Measurements from ENCODE around the gene ZC3H4. TPM values are rescaled to one million over a fixed set of nuclear protein-coding genes. Genes with fewer than 3 reads are reported as not detected.
A peak's percentile ranks its signal among the peaks of the same experiment; 100 is the strongest.

The ZC3H4 gene
- total RNA-seq, 1 donor from 2014 or later, result 68.7 TPM

DNA sequence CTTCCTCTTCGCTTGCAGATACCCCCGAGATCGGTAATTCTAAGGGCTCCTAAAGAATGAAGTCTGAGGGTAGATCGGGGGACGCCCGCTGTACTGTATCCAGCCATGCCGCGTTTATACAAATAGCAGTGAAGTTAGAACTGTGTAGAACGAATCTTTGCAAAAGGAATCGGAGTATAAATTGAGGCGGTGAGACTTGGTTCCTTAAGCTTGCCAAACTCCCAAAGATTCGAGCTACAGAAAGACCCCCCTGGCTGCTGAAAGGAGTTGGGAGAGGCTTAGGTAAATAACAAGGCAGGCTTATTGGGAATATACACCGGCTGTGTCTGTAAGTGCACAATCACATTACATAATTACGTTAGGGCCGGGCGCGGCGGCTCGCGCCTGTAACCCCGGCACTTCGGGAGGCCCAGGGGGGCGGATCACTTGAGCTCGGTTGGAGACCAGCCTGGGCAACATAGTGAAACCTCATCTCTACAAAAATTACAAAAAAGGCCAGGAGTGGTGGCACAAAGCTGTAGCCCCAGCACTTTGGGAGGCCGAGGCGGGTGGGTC, 77.4 kb downstream of the ZC3H4 start:
- no peak for DNase-seq (ENCODE audit: low spot score in 2 of 2, unreplicated experiment in 2 of 2)
- H3K27me3 Mint-ChIP-seq (ENCODE audit: low read depth), result peaks cover 5% of the 10 kb centered on the region
- H3K27ac Mint-ChIP-seq, result peak overlapping the region; percentile 87
- H3K9me3 Mint-ChIP-seq, result no peaks in the 10 kb centered on the region
- TF ChIP-seq CTCF (IDR thresholded peaks at IDR 0.05; ENCODE audit: unreplicated experiment), result peak; percentile 69
- H3K4me3 Mint-ChIP-seq, result peak overlapping the region; percentile 81
- H3K36me3 Mint-ChIP-seq, result no peaks in the 10 kb centered on the region
- peaks cover 16% of the 10 kb centered on the region for H3K4me1 Mint-ChIP-seq

DNA sequence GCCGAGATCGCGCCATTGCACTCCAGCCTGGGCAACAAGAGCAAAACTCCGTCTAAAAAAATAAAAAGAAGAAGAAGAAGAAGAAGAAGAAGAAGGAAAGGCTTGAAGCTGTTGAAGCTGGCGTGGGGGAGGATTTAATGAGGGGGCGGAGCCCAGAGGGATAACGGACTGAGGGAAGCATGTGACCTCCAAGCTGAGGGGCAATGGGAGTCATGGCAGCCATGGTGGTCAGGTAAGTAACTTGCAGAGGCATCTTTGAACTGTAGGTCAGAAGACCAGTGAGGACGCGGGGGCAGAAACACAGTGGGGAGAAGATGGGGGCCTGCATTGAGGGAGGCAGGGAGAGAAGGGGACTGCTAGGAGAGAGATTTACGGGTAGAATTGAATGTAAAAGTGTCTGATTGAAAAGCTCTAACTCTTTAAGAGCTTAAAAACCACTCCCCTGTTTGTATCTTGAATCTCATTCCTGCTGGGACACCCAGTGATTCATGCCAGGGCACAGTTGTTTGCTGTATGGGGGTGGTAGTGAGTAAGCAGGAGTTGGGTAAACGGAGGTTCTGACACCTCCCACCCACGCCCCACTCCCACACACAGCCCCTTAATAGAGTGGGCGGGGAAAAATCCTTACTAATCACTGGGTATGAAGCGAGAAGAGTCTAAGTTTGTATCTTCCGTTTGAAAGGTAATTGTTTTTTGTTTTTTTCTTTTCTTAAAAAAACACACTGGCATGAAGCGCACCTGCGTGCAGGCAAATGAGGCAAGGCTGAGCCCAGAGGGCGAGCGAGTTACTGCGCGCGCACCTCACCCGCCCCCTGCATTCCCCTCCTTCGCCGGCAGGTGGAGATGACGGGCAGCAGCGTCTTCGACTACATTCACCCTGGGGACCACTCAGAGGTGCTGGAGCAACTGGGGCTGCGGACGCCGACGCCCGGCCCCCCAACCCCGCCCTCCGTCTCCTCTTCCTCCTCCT, 78.2 kb downstream of the ZC3H4 start:
- H3K9me3 Mint-ChIP-seq, result no peaks in the 10 kb centered on the region
- H3K27me3 Mint-ChIP-seq (ENCODE audit: low read depth), result peaks cover 10% of the 10 kb centered on the region
- peak; percentile 98 for TF ChIP-seq CTCF (IDR thresholded peaks at IDR 0.05; ENCODE audit: unreplicated experiment)
- peaks cover 16% of the 10 kb centered on the region for H3K4me1 Mint-ChIP-seq
- DNase-seq (ENCODE audit: low spot score in 2 of 2, unreplicated experiment in 2 of 2), result peak; percentile 78 to 99
- peak overlapping the region; percentile 81 for H3K4me3 Mint-ChIP-seq
- no peaks in the 10 kb centered on the region for H3K36me3 Mint-ChIP-seq
- H3K27ac Mint-ChIP-seq, result peak overlapping the region; percentile 87

DNA sequence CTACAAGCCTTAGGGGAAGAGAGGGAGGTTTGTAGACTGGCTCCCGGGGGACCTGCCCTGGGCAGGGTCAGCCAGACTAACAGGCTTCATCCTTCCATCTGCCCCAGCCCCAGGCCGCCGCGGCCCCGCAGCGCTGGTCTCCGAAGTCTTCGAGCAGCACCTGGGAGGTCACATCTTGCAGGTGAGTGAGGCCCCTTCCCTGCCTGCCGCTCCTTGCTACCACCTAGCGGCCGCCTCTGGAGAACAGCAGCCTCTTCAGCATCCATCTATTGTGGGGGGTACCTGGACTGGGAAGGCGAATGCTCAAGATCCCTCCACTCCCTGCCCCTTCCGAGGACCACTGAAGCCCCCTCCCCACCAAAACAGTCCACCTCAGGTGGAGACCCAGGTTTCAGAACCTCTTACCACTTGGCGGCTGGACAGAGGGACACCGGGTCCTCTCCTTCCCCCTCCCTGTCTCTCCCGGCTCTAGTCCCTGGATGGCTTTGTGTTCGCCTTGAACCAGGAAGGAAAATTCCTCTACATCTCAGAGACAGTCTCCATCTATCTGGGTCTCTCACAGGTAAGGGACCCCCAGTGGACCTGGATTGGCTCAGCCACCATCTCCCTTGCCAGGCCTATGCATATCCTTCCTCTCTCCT, 81.3 kb downstream of the ZC3H4 start:
- H3K36me3 Mint-ChIP-seq, result no peaks in the 10 kb centered on the region
- TF ChIP-seq CTCF (IDR thresholded peaks at IDR 0.05; ENCODE audit: unreplicated experiment), result peak; percentile 67
- no peaks in the 10 kb centered on the region for H3K9me3 Mint-ChIP-seq
- H3K4me3 Mint-ChIP-seq, result no peak overlapping the region
- H3K27ac Mint-ChIP-seq, result no peak overlapping the region
- H3K27me3 Mint-ChIP-seq (ENCODE audit: low read depth), result peaks cover 35% of the 10 kb centered on the region
- peak in 1 of 2 experiments; percentile 66 for DNase-seq (ENCODE audit: low spot score in 2 of 2, unreplicated experiment in 2 of 2)
- H3K4me1 Mint-ChIP-seq, result peaks cover 20% of the 10 kb centered on the region

DNA sequence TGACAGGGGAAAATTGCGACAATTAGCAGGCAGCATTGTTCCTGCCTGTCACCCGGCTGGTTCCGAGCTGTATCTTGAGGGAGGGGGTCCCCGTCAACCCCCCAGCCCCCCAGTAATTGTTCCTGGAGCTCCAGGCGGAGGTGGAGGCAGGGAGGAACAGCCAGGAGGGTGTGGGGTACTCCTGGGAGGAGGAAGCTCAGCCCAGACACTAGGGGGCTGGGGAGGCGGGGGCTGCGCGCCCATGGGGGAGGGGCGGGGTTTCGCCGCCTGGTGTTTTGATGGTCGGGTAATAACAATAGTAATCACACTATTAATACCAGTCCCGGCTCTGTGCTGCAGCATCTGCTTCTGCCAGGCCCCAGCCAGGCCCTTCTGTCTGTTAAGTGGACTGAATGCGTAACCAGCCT, 85.4 kb downstream of the ZC3H4 start:
- H3K9me3 Mint-ChIP-seq, result no peaks in the 10 kb centered on the region
- peaks cover 7% of the 10 kb centered on the region for H3K4me1 Mint-ChIP-seq
- no peaks in the 10 kb centered on the region for H3K36me3 Mint-ChIP-seq
- H3K27me3 Mint-ChIP-seq (ENCODE audit: low read depth), result peaks cover 65% of the 10 kb centered on the region
- TF ChIP-seq CTCF (IDR thresholded peaks at IDR 0.05; ENCODE audit: unreplicated experiment), result no peak
- DNase-seq (ENCODE audit: low spot score in 2 of 2, unreplicated experiment in 2 of 2), result no peak
- H3K4me3 Mint-ChIP-seq, result no peak overlapping the region
- H3K27ac Mint-ChIP-seq, result no peak overlapping the region

GRCh38 chr19:47027586-47028088, 85.9 kb downstream of the ZC3H4 start:
- Mint-ChIP-seq H3K9me3 (no peaks in the 10 kb centered on the region), H3K27me3 (ENCODE audit: low read depth) (peaks cover 70% of the 10 kb centered on the region)

More at GRCh38 chr19:47027586-47028088, 85.9 kb downstream of the ZC3H4 start:
- no peak overlapping the region for H3K27ac Mint-ChIP-seq
- TF ChIP-seq CTCF (IDR thresholded peaks at IDR 0.05; ENCODE audit: unreplicated experiment), result no peak
- H3K4me1 Mint-ChIP-seq, result peaks cover 11% of the 10 kb centered on the region
- no peak for DNase-seq (ENCODE audit: low spot score in 2 of 2, unreplicated experiment in 2 of 2)
- no peak overlapping the region for H3K4me3 Mint-ChIP-seq
- no peaks in the 10 kb centered on the region for H3K36me3 Mint-ChIP-seq
